GM23338 (cell line): ENCODE measurements around the gene UFD1. TPM values are rescaled to one million over a fixed set of nuclear protein-coding genes. Genes with fewer than 3 reads are reported as not detected.

Source experiments
- ATAC-seq: fragments of 200-7000 bp; cut with Tn5 transposase; 3 replicates; pipeline ENCODE4 v1.9.1; 2020
- DNase-seq: peaks from one replicate; pipeline ENCODE4 v3.0.0-alpha.2; 2015; ENCODE audit warnings: low spot score
- H2AFZ ChIP-seq: fragments of 200-600 bp; sonication (generic); 2 replicates; pipeline ENCODE4 v1.8.0; 2016; ENCODE audit warnings: antibody characterized with exemption, mild to moderate bottlenecking, moderate library complexity
- H3F3A ChIP-seq: fragments of 200-600 bp; sonication (generic); replicated peaks from 2 replicates; pipeline ENCODE4 v1.8.0; 2017; ENCODE audit warnings: antibody characterized with exemption, mixed run types, low read depth
- H3K27ac ChIP-seq: fragments of 200-600 bp; sonication (generic); 2 replicates; pipeline ENCODE4 v1.6.1; 2016; ENCODE audit warnings: low read depth
- H3K27me3 ChIP-seq: fragments of 200-600 bp; sonication (generic); 2 replicates; pipeline ENCODE4 v1.8.0; 2016; ENCODE audit warnings: mild to moderate bottlenecking, mixed run types, moderate library complexity; ENCODE audit not compliant: insufficient read depth
- H3K36me3 ChIP-seq: fragments of 200-600 bp; sonication (generic); 2 replicates; pipeline ENCODE4 v1.8.0; 2016; ENCODE audit warnings: mild to moderate bottlenecking; ENCODE audit not compliant: insufficient read depth
- H3K4me1 ChIP-seq: fragments of 200-600 bp; sonication (generic); 2 replicates; pipeline ENCODE4 v1.8.0; 2016; ENCODE audit warnings: mild to moderate bottlenecking, moderate library complexity; ENCODE audit not compliant: insufficient read depth
- H3K4me2 ChIP-seq: fragments of 200-600 bp; sonication (generic); 2 replicates; pipeline ENCODE4 v1.7.1; 2017; ENCODE audit warnings: mixed run types
- H3K4me3 ChIP-seq: fragments of 200-600 bp; sonication (generic); 2 replicates; pipeline ENCODE4 v1.6.1; 2016; ENCODE audit warnings: mixed run types
- H3K79me2 ChIP-seq: fragments of 200-600 bp; sonication (generic); replicated peaks from 2 replicates; pipeline ENCODE4 v1.8.0; 2017; ENCODE audit warnings: mild to moderate bottlenecking; ENCODE audit not compliant: insufficient read depth
- H3K9me2 ChIP-seq: fragments of 200-600 bp; sonication (generic); 2 replicates; pipeline ENCODE4 v1.8.0; 2017; ENCODE audit not compliant: insufficient read depth
- H4K20me1 ChIP-seq: fragments of 200-600 bp; sonication (generic); replicated peaks from 2 replicates; pipeline ENCODE4 v1.8.0; 2017; ENCODE audit warnings: mild to moderate bottlenecking; ENCODE audit not compliant: insufficient read depth
- H3K27ac Mint-ChIP-seq: 2 replicates; pipeline ENCODE4 v1.8.0; 2020; ENCODE audit warnings: inconsistent platforms, mild to moderate bottlenecking, moderate library complexity, mixed read lengths
- H3K27me3 Mint-ChIP-seq: 3 replicates; pipeline ENCODE4 v1.8.0; 2022; ENCODE audit warnings: low read depth, mild to moderate bottlenecking, moderate library complexity, mixed read lengths, inconsistent platforms; ENCODE audit not compliant: insufficient read depth, poor library complexity
- H3K36me3 Mint-ChIP-seq: 3 replicates; pipeline ENCODE4 v1.8.0; 2021; ENCODE audit warnings: low read depth, mild to moderate bottlenecking, inconsistent platforms, moderate library complexity, mixed read lengths
- H3K4me1 Mint-ChIP-seq: 3 replicates; pipeline ENCODE4 v1.8.0; 2020; ENCODE audit warnings: mild to moderate bottlenecking, inconsistent platforms, mixed read lengths
- H3K4me3 Mint-ChIP-seq: 3 replicates; pipeline ENCODE4 v1.8.0; 2021; ENCODE audit warnings: moderate library complexity, mild to moderate bottlenecking, inconsistent platforms, mixed read lengths
- H3K9me3 Mint-ChIP-seq: 3 replicates; pipeline ENCODE4 v1.8.0; 2020; ENCODE audit warnings: moderate library complexity, mild to moderate bottlenecking, inconsistent platforms, mixed read lengths
- CREB1 ChIP-seq: fragments of 250-450 bp; sonication (Bioruptor Pico); IDR thresholded peaks from 2 replicates; pipeline ENCODE4 v1.5.0; 2020; ENCODE audit warnings: low read depth, mild to moderate bottlenecking, moderate library complexity
- CTCF ChIP-seq, 2 experiments: fragments of 200-600 bp in 1 of 2; sonication (generic) in 1 of 2; conservative IDR thresholded peaks; 2 replicates each; pipeline versions ENCODE4 v1.5.1 to v1.6.1; 2016 to 2017; ENCODE audit warnings: antibody characterized with exemption in 2 of 2, low read depth in 2 of 2, mild to moderate bottlenecking in 2 of 2, moderate library complexity in 1 of 2
- ETS1 ChIP-seq: IDR thresholded peaks from 2 replicates; pipeline ENCODE4 v1.6.1; 2016; ENCODE audit warnings: antibody characterized with exemption
- EZH2 ChIP-seq: fragments of 200-600 bp; sonication (generic); IDR thresholded peaks from one replicate; pipeline ENCODE4 v1.8.0; 2017; ENCODE audit warnings: antibody characterized with exemption, mild to moderate bottlenecking, low read depth; ENCODE audit not compliant: unreplicated experiment
- EZH2phosphoT487 ChIP-seq: fragments of 200-600 bp; sonication (generic); IDR thresholded peaks from one replicate; pipeline ENCODE4 v1.8.1; 2018; ENCODE audit warnings: antibody characterized with exemption; ENCODE audit not compliant: unreplicated experiment
- JUNB ChIP-seq: IDR thresholded peaks from one replicate; pipeline ENCODE4 v1.6.1; 2016; ENCODE audit warnings: antibody characterized with exemption; ENCODE audit not compliant: unreplicated experiment
- NANOG ChIP-seq: IDR thresholded peaks from 2 replicates; pipeline ENCODE4 v1.6.1; 2016; ENCODE audit warnings: antibody characterized with exemption, borderline replicate concordance
- POLR2AphosphoS5 ChIP-seq: IDR thresholded peaks from 2 replicates; pipeline ENCODE4 v1.6.1; 2016; ENCODE audit warnings: antibody characterized with exemption, low read depth
- REST ChIP-seq: IDR thresholded peaks from one replicate; pipeline ENCODE4 v1.6.1; 2018; ENCODE audit warnings: antibody characterized with exemption; ENCODE audit not compliant: unreplicated experiment
- STAT1 ChIP-seq: IDR thresholded peaks from one replicate; pipeline ENCODE4 v1.6.1; 2016; ENCODE audit warnings: antibody characterized with exemption; ENCODE audit not compliant: unreplicated experiment
- ZNF114 ChIP-seq: fragments of 250-450 bp; sonication (Bioruptor Pico); IDR thresholded peaks from 2 replicates; pipeline ENCODE4 v1.5.0; 2020; ENCODE audit warnings: mild to moderate bottlenecking, moderate library complexity
- ZNF331 ChIP-seq: fragments of 250-450 bp; sonication (Bioruptor Pico); IDR thresholded peaks from 2 replicates; pipeline ENCODE4 v1.5.0; 2020; ENCODE audit warnings: low read depth, mild to moderate bottlenecking, moderate library complexity
- ZNF462 ChIP-seq: fragments of 250-450 bp; sonication (Bioruptor Pico); IDR thresholded peaks from 2 replicates; pipeline ENCODE4 v1.5.0; 2020; ENCODE audit warnings: mild to moderate bottlenecking, moderate library complexity
- polyA plus RNA-seq: library from polyadenylated mRNA; unstranded; fragments of >200 nt; fragmentation: Nextera tagmentation; extraction: Ambion mirVana; gene quantifications from 2 replicates; pipeline ENCODE4 v1.2.1, GENCODE V29; 2016
- total RNA-seq: library from RNA; depleted of rRNA; stranded (reverse); fragments of >200 nt; shearing (Covaris generic); gene quantifications from 2 replicates; pipeline ENCODE4 v1.2.3, GENCODE V29; 2014

The UFD1 gene
- total and polyA plus RNA-seq, 2 experiments from 2014 or later, result 53.5 to 93.8 TPM

- no peak for TF ChIP-seq EZH2
- TF ChIP-seq EZH2phosphoT487, result no peak
- TF ChIP-seq ZNF331 (CRISPR knock-in tag), result no peak
- TF ChIP-seq NANOG, result no peak
- TF ChIP-seq ZNF462 (CRISPR knock-in tag), result no peak
- no peak for TF ChIP-seq STAT1
- TF ChIP-seq JUNB, result no peak
- no peak for TF ChIP-seq CREB1 (CRISPR knock-in tag)
- no peak for TF ChIP-seq CTCF (conservative IDR thresholded peaks at IDR 0.05; ENCODE audit: low read depth in 2 of 2)
- no peak for TF ChIP-seq POLR2AphosphoS5
- TF ChIP-seq REST, result no peak
- no peak for TF ChIP-seq ETS1
- no peak for TF ChIP-seq ZNF114 (CRISPR knock-in tag)
- no peak overlapping the region for H2AFZ ChIP-seq
- peaks cover 38% of the 10 kb centered on the region for H3K36me3 ChIP-seq
- H3K4me1 ChIP-seq, result peaks cover 2% of the 10 kb centered on the region; the same call in 1 of the 2 replicates
- H3K4me3 Mint-ChIP-seq, result no peak overlapping the region
- H3K9me2 ChIP-seq, result no peaks in the 10 kb centered on the region
- no peak overlapping the region for H3K4me3 ChIP-seq
- DNase-seq (no peak), ATAC-seq (no peak)
- peaks cover 8% of the 10 kb centered on the region for H3K4me1 Mint-ChIP-seq
- no peak overlapping the region for H3K4me2 ChIP-seq
- H3K27ac ChIP-seq, result no peak overlapping the region
- peaks cover 2% of the 10 kb centered on the region for H3K27me3 Mint-ChIP-seq
- peaks cover 11% of the 10 kb centered on the region; the same call in 1 of the 2 replicates for H3F3A ChIP-seq
- no peaks in the 10 kb centered on the region for H3K27me3 ChIP-seq
- no peaks in the 10 kb centered on the region; the same call in 1 of the 2 replicates for H3K79me2 ChIP-seq
- peaks cover 76% of the 10 kb centered on the region for H3K36me3 Mint-ChIP-seq
- H4K20me1 ChIP-seq, result peaks cover 19% of the 10 kb centered on the region
- no peak overlapping the region for H3K27ac Mint-ChIP-seq
- no peaks in the 10 kb centered on the region for H3K9me3 Mint-ChIP-seq
Measured at GRCh38 chr22:19453718-19454117, 25.3 kb downstream of the UFD1 start.
